PC-3 (cell line): ENCODE data around the gene CTSZ. TPM values are rescaled to one million over a fixed set of nuclear protein-coding genes. Genes with fewer than 3 reads are reported as not detected.

ENCODE experiments used
- ATAC-seq: fragments of 200-7000 bp; cut with Tn5 transposase; 2 replicates; pipeline ENCODE4 v1.9.1; 2020; ENCODE audit warnings: mild to moderate bottlenecking, moderate library complexity
- BruUV-seq: library from RNA; stranded (reverse); fragments of 400-500 nt; replicated peaks from 2 replicates; lab custom pipeline; 2021; lab: Mats Ljungman, UMichigan
- CTCF ChIA-PET: fragments of 300-600 bp; sonication (Branson Sonifier 250); formaldehyde crosslinking; loops from one replicate; lab custom pipeline; 2022; ENCODE audit warnings: antibody characterized with exemption; lab: Charles Lee
- POLR2A ChIA-PET: fragments of 300-600 bp; sonication (Branson Sonifier 250); formaldehyde crosslinking; loops from one replicate; lab custom pipeline; 2022; ENCODE audit warnings: antibody characterized with exemption; ENCODE audit not compliant: unreplicated experiment; lab: Charles Lee
- DNase-seq: peaks from one replicate; pipeline ENCODE4 v3.0.0-alpha.2; 2015
- H2AFZ ChIP-seq: fragments of 300-600 bp; sonication (generic); 2 replicates; pipeline ENCODE4 v1.6.0; 2016; ENCODE audit warnings: antibody characterized with exemption, low read length
- H3F3A ChIP-seq: fragments of 300-600 bp; sonication (generic); one replicate; pipeline ENCODE4 v1.6.0; 2017; ENCODE audit warnings: antibody characterized with exemption, low read length, control low read depth, mild to moderate bottlenecking; ENCODE audit not compliant: unreplicated experiment
- H3K27ac ChIP-seq: fragments of 300-600 bp; sonication (generic); 2 replicates; pipeline ENCODE4 v1.5.1; 2016; ENCODE audit warnings: mild to moderate bottlenecking, low read length
- H3K27me3 ChIP-seq: fragments of 300-600 bp; sonication (generic); 2 replicates; pipeline ENCODE4 v1.6.1; 2016; ENCODE audit warnings: low read length, mixed read lengths
- H3K36me3 ChIP-seq: fragments of 300-600 bp; sonication (generic); 2 replicates; pipeline ENCODE4 v1.6.1; 2016; ENCODE audit warnings: low read depth, mixed run types, low read length, mixed read lengths
- H3K4me1 ChIP-seq: fragments of 300-600 bp; sonication (generic); 2 replicates; pipeline ENCODE4 v1.5.1; 2016; ENCODE audit warnings: low read length; ENCODE audit not compliant: insufficient read depth
- H3K4me2 ChIP-seq: fragments of 300-600 bp; sonication (generic); 2 replicates; pipeline ENCODE4 v1.6.0; 2016; ENCODE audit warnings: low read length
- H3K4me3 ChIP-seq: fragments of 300-600 bp; sonication (generic); 2 replicates; pipeline ENCODE4 v1.5.1; 2016; ENCODE audit warnings: mild to moderate bottlenecking, low read length, mixed read lengths
- H3K79me2 ChIP-seq: fragments of 300-600 bp; sonication (generic); 2 replicates; pipeline ENCODE4 v1.6.1; 2017; ENCODE audit warnings: low read length, mixed read lengths
- H3K9ac ChIP-seq: fragments of 300-600 bp; sonication (generic); 2 replicates; pipeline ENCODE4 v1.6.0; 2016; ENCODE audit warnings: mild to moderate bottlenecking, low read length
- H3K9me2 ChIP-seq: fragments of 300-600 bp; sonication (generic); replicated peaks from 2 replicates; pipeline ENCODE4 v1.6.1; 2016; ENCODE audit warnings: mixed run types, low read length, mixed read lengths
- H3K9me3 ChIP-seq: fragments of 300-600 bp; sonication (generic); 2 replicates; pipeline ENCODE4 v1.6.1; 2016; ENCODE audit warnings: low read length, mixed read lengths
- H4K20me1 ChIP-seq: fragments of 300-600 bp; sonication (generic); 2 replicates; pipeline ENCODE4 v1.6.1; 2016; ENCODE audit warnings: low read length, mixed read lengths
- EZH2 ChIP-seq: fragments of 300-600 bp; sonication (generic); IDR thresholded peaks from one replicate; pipeline ENCODE4 v1.6.1; 2017; ENCODE audit warnings: antibody characterized with exemption, mild to moderate bottlenecking, low read length; ENCODE audit not compliant: unreplicated experiment
- EZH2phosphoT487 ChIP-seq: fragments of 300-600 bp; sonication (generic); IDR thresholded peaks from 2 replicates; pipeline ENCODE4 v1.6.1; 2018; ENCODE audit warnings: mild to moderate bottlenecking, antibody characterized with exemption, low read length, borderline replicate concordance
- intact Hi-C: fragments of 100-400 bp; cut with micrococcal nuclease; formaldehyde crosslinking; loops from 2 replicates; pipeline ENCODE4 v1.9.0; 2023
- total RNA-seq: library from RNA; depleted of rRNA; stranded (reverse); fragments of >200 nt; gene quantifications from 2 replicates; pipeline ENCODE4 v1.2.3, GENCODE V29; 2014
- TF ChIP-seq, protein P1 (sequence below): fragments of 300-600 bp; sonication (generic); conservative IDR thresholded peaks from 2 replicates; pipeline ENCODE4 v1.5.1; 2017; ENCODE audit warnings: antibody characterized with exemption, low read depth, mild to moderate bottlenecking, low read length

Gene CTSZ
- total RNA-seq, 1 experiment from 2014 or later: 191 TPM

DNA sequence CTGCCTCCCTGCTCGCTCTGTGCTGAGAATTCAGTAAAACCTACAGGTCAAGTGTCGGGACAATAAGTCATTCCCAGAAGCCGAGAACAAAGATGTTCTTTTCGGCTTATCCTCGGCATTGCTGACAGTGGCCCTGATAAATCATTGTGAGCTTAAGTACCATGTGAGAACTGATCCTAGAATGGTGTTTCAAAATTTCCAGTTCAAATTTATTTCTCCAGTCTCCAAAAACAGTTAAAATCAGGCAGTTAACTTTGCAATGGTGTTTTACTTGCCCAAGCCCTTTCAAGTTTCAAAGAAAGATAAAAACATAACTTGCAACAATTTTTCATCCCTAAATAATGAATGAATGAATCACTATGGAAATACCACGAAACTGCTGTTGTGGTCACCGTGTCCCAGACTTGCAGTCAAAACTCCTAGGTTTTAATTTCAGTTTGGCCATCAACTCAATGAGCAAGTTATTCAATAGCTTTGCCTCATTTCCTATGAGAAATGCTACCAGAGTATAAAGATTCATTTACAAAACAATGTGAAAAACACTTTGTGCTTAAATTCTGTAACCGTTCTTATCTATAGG lies 20.8 kb upstream of the CTSZ start:
- no peaks in the 10 kb centered on the region for H3F3A ChIP-seq
- peaks cover 76% of the 10 kb centered on the region for H3K79me2 ChIP-seq
- H3K9me3 ChIP-seq: no peaks in the 10 kb centered on the region
- H3K9ac ChIP-seq: no peak overlapping the region
- H3K9me2 ChIP-seq: no peaks in the 10 kb centered on the region
- H4K20me1 ChIP-seq: peaks cover 49% of the 10 kb centered on the region
- H2AFZ ChIP-seq: no peak overlapping the region
- no peaks in the 10 kb centered on the region for H3K27me3 ChIP-seq
- CTCF ChIA-PET: no interaction called here
- H3K4me3 ChIP-seq: peak overlapping the region; percentile 77
- no peak overlapping the region for H3K27ac ChIP-seq
- peaks cover 64% of the 10 kb centered on the region for H3K36me3 ChIP-seq
- ATAC-seq (no peak), DNase-seq (peak; percentile 63)
- intact Hi-C loops: loop anchor here (5.0 kb wide), 1 partner anchor 46 kb away; the partner anchor contains the start of gene NELFCD
- no peak for TF ChIP-seq EZH2phosphoT487
- TF ChIP-seq, protein P1, sequence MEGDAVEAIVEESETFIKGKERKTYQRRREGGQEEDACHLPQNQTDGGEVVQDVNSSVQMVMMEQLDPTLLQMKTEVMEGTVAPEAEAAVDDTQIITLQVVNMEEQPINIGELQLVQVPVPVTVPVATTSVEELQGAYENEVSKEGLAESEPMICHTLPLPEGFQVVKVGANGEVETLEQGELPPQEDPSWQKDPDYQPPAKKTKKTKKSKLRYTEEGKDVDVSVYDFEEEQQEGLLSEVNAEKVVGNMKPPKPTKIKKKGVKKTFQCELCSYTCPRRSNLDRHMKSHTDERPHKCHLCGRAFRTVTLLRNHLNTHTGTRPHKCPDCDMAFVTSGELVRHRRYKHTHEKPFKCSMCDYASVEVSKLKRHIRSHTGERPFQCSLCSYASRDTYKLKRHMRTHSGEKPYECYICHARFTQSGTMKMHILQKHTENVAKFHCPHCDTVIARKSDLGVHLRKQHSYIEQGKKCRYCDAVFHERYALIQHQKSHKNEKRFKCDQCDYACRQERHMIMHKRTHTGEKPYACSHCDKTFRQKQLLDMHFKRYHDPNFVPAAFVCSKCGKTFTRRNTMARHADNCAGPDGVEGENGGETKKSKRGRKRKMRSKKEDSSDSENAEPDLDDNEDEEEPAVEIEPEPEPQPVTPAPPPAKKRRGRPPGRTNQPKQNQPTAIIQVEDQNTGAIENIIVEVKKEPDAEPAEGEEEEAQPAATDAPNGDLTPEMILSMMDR: no peak
- TF ChIP-seq EZH2: no peak
- peaks cover 42% of the 10 kb centered on the region for H3K4me1 ChIP-seq
- BruUV-seq: no TSS peak
- POLR2A ChIA-PET: no interaction called here
- peak overlapping the region; percentile 86 for H3K4me2 ChIP-seq

DNA sequence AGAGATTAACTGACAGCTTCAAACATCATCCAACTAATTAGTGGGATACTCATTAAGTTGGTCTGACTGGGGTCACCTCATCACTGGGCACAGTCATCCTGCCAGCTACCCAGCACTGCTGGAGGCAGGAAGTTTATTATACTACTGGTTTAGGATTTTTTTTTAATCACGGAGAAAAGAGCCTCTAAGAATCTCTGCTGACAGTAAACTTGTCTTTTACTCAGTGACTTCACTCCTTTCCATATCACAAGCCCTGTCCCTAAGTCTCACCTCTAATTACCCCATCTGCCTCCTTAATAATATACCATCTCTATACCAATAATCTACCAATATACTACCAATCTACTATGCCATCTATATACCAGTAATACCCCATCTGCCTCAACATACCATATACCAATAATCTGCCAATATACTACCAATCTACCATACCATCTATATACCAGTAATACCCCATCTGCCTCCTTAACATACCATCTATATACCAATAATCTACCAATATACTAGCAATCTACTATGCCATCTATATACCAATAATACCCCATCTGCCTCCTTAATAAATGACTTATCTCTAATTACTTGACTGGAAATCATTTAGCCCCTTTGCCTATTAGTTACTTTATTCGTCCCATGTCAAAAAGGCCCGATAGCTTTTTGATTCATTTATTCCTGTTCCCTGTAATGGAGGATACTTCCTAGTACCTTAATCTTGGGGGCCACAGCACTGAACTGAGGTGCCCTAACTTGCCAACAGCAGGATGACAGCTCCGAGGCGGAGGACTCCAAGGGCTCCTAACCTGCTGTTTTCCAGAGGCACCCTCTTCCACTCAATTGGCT lies 20.1 kb upstream of the CTSZ start:
- Histone ChIP-seq H3K79me2 (peaks cover 76% of the 10 kb centered on the region), H3K4me2 (peak overlapping the region; percentile 86), H3K4me1 (peaks cover 40% of the 10 kb centered on the region), H2AFZ (no peak overlapping the region), H3F3A (no peaks in the 10 kb centered on the region), H3K4me3 (no peak overlapping the region), H3K27me3 (no peaks in the 10 kb centered on the region), H3K36me3 (peaks cover 64% of the 10 kb centered on the region), H3K9me3 (no peaks in the 10 kb centered on the region), H3K9ac (no peak overlapping the region), H4K20me1 (peaks cover 49% of the 10 kb centered on the region), H3K27ac (no peak overlapping the region), H3K9me2 (no peaks in the 10 kb centered on the region)
- ATAC-seq: no peak
- intact Hi-C loops: loop anchor here (5.0 kb wide), 1 partner anchor 45 kb away; the partner anchor contains the start of gene NELFCD
- BruUV-seq: no TSS peak
- TF ChIP-seq EZH2 (no peak), EZH2phosphoT487 (no peak)
- TF ChIP-seq, protein P1: no peak
- POLR2A ChIA-PET: no interaction called here
- no peak for DNase-seq
- CTCF ChIA-PET: no interaction called here
